CD4-positive, alpha-beta T cell treated with Interleukin-12 subunit alpha and Interleukin-12 subunit beta, for 1 hour (primary cell): ENCODE data around the gene MTG1.
"Not testable (repeated sequence)": the region's sequence is repeated elsewhere in the genome, so short reads cannot be mapped to it uniquely, and the experiment has no call there.

ENCODE experiments used
- DNase-seq: peaks from one replicate; pipeline ENCODE4 v3.0.0-alpha.2; 2020

Gene MTG1

DNA sequence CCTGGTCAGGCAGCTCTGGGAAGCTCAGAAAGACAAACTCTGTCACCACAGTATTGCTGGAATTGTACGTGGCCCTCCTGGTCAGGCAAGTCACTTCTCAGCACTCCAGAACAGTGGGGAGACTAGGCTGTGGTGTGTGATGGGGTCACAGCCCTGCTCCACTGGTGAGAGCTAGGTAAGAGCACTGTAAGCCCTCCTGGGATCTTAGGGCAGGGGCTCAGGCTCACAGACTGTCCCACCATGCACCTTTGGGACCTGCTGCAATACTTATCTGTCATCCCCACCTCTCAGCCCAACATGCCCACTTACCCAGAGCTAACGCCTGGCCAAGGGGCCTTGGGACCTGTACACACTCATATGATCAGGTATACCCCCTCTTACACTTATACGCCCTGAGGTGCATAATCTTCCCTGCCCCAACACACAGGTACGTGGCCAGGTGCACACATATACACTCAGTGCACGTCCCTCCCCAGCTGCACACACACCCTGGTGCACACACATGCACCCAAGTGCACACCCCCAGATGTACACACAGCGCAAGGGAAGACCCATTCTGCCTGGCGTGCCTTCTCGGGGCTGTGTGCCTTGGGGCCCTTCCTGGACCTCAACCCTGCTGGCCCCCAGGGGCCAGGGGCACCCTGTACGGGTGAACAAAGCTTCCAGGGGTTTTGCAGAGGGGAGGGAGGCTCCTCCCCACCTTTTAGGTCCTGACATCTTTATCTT, 38.1 kb downstream of the MTG1 start:
- not testable (repeated sequence) for DNase-seq

GRCh38 chr10:133432789-133433188, 38.8 kb downstream of the MTG1 start:
- not testable (repeated sequence) for DNase-seq

GRCh38 chr10:133438711-133439273, 44.8 kb downstream of the MTG1 start:
- DNase-seq: peak; percentile 53

- no peak for DNase-seq
These were observed 45.8 kb downstream of the MTG1 start for GRCh38 chr10:133439517-133440461.

- no peak for DNase-seq
These were observed 46.8 kb downstream of the MTG1 start for GRCh38 chr10:133440633-133441285.

DNA sequence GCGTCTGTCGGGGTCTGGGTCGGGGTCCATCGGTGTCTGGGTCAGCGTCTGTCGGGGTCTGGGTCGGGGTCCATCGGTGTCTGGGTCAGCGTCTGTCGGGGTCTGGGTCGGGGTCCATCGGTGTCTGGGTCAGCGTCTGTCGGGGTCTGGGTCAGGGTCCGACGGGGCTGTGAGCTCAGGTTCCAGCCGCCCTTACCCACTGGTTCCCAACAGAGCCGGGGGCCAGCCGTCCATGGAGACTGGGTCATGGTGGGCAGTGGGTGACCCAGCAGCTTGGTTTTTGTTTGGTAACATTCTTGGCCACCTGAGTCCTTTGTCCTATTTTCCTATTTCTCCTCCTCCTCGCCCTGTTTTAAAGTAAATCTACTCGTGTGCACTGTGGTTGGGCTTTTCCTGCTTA, 47.4 kb downstream of the MTG1 start:
- DNase-seq: not testable (repeated sequence)

DNA sequence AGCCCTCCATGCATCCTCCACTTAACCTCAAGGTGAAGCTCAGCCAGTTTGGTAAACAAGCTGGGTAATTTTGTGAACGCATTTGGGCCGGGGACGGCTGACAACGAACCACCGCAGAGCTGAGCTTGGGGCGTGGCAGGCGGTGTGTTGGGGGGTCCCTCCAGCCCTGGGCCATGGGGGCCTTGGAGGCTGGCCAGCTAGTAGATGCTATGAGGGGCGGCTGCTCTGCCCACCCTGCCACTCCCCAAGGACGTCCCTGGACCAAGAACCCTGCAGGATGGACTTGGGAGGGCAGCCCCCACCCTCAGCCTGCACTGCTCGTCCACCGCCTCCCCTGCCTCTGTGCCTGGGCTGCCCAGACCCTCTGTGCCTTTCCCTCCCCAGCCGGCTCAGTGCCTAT, 47.8 kb downstream of the MTG1 start:
- DNase-seq: no peak

GRCh38 chr10:133442191-133442966, 48.4 kb downstream of the MTG1 start:
- peak; percentile 38 for DNase-seq

- DNase-seq: no peak
These were observed 49.3 kb downstream of the MTG1 start for GRCh38 chr10:133442967-133443924.

DNA sequence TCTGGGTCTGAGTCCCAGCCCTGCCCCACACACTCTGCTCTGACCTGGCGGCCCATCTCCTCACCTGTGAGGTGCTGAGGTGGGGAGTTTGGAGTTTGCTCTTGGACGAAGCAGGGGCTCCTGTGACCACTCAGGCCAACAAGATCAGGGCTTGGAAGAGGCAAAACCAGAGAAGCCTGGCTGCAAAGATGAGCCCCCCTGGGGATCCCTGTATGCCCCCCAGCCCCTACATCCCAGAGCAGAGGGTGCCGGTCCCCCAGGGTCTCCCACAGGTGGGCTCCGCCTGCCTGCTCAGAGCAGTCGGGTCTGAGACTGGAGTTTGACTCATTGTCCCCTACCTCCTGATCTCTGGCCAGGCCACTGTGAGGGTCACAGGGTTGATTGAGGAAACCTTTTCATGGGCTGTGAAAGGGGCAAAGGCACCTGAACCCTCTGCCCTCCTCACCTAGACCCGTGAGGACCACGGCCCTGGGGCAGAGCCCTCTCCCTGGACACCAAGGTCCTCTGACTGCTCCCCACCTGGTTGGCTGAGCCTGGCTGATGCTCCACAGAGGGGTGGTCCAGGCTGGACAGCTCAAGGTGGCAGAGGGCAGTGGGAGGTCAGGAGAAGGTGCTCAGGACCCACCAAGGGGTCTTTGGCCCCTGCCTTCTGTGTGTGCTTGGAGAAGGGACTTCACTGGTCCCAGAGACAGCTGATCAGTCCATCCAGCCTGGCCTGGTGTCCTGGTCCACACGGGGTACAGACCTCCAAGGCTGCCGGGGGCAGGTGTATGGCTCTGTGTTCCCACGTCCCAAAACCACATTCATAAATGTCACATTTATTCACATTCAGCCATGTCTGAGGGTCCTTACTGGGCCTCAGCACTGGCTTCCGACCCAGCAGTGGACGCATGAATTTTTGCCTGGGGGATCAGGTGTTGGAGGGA, 50.6 kb downstream of the MTG1 start:
- DNase-seq: no peak

GRCh38 chr10:133445268-133445732, 51.3 kb downstream of the MTG1 start:
- DNase-seq: no peak

DNA sequence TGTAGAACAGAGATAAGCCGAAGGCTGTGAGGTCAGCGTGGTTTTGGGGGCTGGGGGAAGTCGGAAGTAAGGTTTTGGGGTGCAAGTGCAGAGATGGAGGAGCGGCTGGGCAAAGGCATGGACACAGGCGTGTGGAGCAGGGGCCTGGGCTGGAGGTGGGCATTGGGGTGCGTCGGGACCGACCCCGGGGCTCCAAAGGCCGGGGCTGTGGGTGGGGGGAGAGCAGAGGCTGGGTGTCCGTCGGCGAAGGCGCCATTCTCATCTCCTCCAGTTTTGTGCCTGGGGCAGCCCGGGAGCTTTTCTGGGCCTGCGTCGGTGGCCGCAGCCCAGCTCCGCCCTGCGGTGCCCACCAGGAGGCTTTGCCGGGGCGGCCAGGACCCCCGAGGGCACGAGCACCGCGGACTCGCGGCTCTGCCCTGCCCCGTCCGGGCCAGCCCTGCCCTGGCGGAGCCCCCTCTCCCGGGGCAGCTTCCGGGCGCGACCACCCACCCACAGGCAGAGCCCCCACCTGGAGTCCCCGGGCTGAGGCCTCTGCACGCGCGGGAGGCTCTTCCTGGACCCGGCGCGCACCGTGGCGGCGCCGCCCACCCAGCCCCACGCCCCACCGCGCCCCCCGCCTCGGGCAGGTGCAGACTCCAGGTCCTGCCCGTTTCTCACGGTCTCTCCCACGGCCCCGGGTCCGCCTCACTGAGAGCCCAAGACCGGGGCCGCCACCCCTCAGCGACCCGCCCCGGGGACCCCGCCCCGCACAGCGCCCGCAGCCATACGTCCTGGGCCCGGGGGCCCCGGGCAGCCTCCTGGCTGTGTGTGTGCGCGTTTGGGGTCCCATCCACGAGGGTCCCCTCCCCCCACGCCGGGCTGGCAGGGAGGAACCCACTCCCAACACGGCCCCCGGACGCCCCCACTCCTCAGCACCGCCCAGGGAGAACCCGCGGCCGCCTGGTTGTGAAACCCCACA, 52.1 kb downstream of the MTG1 start:
- DNase-seq: no peak

DNA sequence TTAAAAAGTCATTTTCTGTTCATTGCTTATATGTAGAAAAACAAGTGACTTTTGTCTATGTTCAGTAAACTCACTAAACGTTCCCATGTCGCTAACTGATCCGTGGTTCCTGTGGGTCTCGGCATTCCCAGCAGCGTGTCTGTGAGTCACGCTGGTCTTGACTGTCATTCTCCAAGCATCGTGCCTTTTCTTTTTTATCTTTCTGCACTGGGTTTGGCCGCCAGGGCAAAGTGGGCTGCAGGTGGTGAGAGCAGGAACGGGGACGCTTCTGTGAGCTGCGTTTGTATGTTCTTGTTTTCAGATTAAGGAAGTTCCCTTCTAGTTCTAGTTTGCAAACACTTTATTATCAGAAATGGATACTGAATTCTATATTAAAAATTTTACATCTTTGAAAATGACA, 53.0 kb downstream of the MTG1 start:
- no peak for DNase-seq

GRCh38 chr10:133448120-133448519, 54.2 kb downstream of the MTG1 start:
- DNase-seq: no peak

GRCh38 chr10:133451346-133451745, 57.4 kb downstream of the MTG1 start:
- DNase-seq: no peak

- DNase-seq: no peak
These were observed 58.5 kb downstream of the MTG1 start for GRCh38 chr10:133452453-133452852.

DNA sequence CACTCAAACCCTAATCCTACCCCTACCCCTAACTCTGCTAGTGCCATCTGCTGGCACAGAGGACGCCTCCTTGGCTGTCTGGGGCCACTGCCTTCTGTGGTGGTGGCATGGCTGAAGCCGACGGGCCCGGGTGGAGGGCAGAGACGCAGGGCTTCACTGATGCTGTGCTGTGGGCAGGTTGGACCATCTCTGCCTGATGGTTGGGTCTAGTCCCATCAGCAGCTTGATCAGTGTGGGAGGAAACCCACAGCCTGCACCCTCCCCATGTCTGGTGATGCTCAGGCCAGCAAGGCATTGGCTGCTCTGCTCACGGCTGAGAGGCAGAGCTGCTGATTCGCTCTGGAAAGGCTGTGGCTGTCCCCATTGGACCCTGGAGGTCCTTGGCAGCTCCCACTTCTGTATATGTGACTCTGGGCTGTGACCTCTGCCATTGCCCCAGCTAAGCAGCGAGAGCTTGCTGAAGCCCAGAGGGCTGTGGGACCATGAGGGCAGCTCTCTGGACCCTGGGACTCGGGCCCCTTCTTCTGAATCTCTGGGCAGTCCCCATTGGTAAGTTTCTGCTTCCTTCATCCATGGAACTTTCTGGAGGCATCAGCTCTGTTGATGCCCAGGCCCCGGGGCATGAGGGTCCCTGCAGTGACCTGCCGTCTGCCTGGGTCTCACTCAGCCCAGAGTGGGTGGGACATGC, 59.7 kb downstream of the MTG1 start, which contains the start of gene SCART1:
TSS of gene SCART1 (plus strand) at position 430 of the 688 bp plus-strand sequence. CDS start at position 483, 53 bp downstream.
- DNase-seq: peak; percentile 37
